D341Med (cell line): ENCODE data around the gene SLC1A2.

ENCODE experiments used
- DNase-seq: peaks from one replicate; pipeline ENCODE4 v3.0.0; 2012; ENCODE audit warnings: low spot score

The SLC1A2 gene

DNA sequence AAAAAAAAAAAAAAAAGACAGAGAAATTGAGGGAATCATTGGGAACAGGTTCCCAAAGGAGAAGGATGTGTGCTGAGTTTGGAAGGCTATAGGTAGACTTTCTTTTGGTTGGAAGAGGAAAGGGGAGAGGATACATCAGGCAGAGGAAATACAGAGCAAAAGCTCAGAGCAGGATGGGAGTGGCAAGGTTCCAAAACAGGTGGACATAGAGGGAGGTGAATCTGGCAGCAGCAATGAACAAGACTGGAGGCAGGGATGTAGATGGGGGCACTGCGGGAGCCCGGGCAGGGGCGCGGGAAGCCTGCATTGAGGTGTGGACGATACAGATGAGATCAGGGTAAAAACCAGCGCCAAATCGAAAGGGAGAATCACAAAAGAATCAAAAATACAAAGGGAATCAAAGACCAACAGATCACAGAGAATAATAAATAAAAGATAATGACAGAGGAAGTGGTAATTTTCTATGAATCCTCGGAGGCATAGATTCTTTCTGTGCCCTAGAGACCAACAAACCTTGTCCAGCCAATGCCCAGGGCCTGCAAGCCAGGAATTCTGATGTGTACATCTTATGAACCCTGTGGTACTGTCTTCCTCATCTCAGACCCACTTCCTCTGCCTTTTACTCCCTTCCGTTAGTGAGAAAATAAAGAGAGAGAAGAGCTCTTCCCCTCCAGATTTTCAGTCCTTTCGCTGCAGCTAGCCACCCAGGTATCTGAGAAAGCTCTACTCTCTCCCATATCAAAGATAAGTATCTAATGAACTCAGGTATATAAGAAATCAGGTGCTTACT lies 70.3 kb downstream of the SLC1A2 start:
- no peak for DNase-seq

- DNase-seq, result no peak
Measured at GRCh38 chr11:35347921-35348331, 71.4 kb downstream of the SLC1A2 start.

GRCh38 chr11:35347173-35347878 lies 72.0 kb downstream of the SLC1A2 start:
- DNase-seq, result no peak

DNA sequence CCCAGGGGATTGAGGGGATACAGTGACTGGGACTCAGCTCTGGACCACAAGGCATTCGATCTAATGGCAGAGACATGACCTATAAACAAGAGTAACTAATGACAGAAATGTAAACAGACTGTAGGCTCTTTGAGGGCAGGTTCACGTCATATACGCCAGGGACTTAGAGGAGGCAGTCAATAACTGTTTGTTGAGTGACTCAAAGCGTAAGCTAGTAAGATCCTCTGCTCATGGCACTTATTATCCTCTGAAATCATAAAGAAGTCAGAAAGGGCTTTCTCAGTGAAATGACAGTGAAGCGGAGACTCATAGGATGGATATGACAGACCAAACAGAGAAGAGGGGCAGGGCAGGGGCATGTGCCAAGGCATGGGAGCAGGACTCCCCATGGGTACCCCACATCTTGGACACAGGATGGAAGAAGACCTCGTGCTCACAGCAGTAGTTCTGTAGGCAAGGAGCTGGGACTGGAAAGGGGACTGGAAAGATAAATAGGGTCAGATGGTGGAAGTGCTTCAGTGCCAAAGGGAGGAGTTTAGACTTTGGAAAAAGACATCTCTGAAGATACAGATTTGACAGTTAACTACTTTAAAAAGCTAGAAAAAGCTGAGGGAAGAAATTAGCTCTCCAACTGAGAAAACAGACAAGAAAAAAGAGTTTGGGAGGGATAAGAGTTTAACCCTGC lies 72.7 kb downstream of the SLC1A2 start:
- DNase-seq, result no peak

- no peak for DNase-seq
Measured at GRCh38 chr11:35344681-35345574, 74.4 kb downstream of the SLC1A2 start.

DNA sequence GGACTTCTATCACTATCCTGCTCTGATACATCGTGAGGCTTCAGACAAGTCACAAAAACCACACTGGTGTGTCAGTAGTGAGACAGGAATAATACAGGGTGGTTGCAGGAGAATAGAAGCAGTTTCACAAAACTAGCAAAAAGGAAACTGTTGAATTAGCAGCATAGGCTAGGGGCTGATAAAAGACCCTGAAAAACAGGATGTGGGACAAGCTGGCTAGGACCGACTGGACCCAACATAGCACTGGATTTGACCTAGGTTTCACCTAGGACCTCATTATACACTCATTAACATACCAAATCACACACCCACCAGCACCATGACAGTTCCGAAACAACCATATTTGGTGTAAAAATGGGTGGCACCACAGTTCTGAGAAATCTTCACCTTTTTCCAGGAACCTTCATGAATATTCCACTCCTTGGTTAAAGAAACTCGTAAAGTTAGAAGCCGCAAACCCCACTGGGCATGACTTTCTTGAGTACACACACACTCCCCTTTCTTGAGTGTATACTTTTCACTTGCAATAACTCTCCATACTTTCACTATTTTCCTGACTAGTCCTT lies 76.2 kb downstream of the SLC1A2 start:
- no peak for DNase-seq

DNA sequence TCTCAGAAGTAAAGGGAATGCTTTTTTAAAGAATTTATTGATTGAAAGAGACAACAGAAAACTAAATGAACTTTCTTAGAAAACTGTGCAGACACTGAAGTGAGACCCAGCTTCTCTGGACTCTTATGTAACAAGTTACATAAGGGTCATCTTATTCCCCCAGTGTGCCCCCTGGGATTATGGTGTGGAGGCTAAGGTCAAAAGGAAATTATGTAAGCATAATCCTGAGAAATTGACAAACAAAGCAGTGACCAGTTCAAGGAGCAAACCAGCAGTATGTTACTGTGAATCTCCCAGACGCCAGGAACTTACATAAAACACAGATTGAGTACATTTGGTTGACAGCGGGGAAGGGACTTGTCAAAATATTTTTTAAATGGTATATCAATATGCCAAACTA lies 78.6 kb downstream of the SLC1A2 start:
- no peak for DNase-seq

- DNase-seq, result no peak
Measured at GRCh38 chr11:35340071-35340470, 79.3 kb downstream of the SLC1A2 start.

DNA sequence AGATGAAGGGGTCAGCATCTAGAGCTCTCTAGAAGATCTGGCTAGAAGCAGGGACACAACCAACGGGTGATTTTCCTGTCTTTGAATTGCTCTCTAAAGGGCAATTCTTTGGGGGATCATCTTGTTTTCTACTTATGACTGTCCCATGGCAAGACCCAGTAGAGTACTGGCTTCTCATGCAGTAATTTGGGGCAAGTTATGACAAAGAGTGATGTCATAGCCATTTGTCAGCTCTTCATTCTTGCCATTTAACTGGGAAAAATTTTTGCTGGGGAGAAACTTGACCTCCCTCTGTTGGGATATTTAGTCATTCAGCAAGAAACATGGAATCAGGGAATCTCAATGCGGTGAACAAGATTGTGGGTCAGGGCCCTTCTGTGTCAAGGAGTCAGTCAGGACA lies 80.4 kb downstream of the SLC1A2 start:
- DNase-seq, result no peak

- no peak for DNase-seq
Measured at GRCh38 chr11:35337914-35338305, 81.4 kb downstream of the SLC1A2 start.

DNA sequence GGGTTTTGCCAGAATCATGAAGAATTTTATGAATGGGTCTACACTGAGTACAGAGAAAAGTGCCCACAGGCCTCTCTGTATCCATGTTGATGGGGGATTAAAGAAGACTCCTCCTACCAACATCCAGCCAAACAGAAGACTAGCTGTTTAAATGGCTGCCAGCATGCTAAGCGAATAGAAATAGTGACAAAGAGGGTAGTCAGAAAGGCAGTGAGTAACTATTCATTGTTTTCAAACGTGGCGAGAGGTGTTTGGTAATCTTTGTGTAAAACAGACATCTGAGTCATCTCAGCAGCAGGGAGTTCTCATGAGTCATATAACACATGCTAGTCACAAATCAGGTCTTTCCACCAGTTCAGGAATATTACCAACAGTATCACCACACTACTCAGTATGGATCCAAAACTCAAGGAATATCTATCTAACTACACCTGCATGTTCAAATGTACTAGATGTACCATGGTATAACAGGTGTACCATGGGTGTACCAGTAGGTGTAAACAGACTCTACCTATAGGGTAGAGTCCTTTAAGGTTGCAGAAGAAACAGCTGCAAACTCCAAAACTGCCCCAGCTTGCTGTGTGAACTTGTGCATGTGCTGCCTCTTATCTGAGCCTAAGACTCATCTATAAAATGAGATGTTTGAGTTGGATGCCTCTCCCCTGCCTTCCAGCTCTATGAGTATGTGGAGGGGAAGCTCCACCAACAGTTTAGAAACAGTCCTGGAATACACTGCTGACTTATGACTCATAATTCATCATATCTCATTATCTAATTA lies 82.0 kb downstream of the SLC1A2 start:
- DNase-seq, result no peak

GRCh38 chr11:35336726-35337125 lies 82.6 kb downstream of the SLC1A2 start:
- DNase-seq, result no peak

GRCh38 chr11:35335226-35335625 lies 84.1 kb downstream of the SLC1A2 start:
- DNase-seq, result no peak

GRCh38 chr11:35334385-35335090 lies 84.8 kb downstream of the SLC1A2 start:
- no peak for DNase-seq

- DNase-seq, result no peak
Measured at GRCh38 chr11:35332524-35332923, 86.8 kb downstream of the SLC1A2 start.

DNA sequence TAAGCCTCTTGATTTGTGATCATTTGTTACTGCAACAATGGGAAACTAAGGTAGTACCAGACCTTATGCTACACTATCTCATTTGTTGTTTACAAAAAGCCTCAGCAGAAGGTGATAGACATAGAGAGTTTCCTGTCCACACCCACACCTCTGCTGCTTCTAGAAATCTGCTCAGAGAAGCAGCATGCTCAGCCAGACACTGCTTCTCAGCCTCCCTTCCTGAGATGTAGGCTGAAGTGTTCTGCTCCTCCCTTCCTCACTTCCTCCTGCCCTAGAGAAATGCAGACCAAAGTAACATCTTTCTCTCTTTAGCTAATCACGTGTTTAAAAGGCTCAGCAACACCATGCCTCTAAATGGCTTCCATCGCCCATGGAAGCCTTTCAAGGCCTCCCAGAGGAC lies 88.4 kb downstream of the SLC1A2 start:
- DNase-seq, result no peak

DNA sequence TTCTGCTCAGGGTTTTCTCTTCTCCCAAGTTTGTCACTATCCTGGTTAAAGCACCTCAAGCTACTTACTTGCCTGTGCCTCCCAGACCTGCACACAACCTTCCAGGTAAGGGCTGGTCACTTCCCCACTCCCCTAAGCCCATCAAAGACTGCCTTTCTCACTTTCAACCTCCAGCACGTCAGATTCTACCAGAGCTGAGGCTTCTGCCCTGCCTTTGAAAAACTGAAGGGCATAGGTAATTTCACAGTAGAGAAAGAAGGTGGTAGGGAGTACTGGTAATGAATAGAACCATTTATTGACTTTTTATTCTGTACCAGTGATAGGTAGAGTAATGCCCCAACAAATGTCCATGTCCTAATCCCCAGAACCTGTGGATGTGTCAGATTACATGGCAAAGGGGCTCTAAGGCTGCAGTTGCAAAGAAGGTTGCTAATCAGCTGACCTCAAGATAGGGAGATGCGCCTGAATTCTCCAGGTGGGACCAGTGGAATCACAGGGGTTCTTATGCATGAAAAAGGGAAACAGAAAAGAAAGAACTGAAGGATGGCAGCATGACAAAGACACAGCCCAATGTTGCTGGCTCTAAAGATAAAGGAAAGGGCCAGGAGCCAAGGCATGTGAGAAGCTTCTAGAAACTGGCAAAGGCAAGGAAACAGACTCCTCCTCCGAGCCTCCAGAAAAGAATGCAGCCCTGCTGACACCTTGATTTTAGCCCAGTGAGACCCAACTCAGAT lies 89.0 kb downstream of the SLC1A2 start:
- DNase-seq, result no peak

DNA sequence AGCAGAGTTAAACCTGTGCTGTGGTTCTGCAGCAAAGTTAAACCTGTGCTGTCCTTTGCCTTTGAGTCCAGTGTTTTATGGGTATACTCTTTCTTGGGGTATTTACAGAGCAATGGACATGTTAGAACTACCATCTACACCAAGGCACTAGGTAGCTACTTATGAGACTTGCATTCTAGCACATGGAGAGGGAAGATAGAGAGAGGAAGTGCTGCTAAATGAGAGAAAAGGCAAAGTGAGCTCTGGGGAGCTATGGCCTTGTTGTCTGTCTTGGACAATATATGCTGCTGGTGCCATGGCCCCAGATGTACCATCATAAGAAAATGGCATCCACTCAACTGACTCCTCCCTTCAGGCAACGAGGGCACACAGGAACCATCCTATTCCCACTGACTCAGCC lies 91.5 kb downstream of the SLC1A2 start:
- no peak for DNase-seq

DNA sequence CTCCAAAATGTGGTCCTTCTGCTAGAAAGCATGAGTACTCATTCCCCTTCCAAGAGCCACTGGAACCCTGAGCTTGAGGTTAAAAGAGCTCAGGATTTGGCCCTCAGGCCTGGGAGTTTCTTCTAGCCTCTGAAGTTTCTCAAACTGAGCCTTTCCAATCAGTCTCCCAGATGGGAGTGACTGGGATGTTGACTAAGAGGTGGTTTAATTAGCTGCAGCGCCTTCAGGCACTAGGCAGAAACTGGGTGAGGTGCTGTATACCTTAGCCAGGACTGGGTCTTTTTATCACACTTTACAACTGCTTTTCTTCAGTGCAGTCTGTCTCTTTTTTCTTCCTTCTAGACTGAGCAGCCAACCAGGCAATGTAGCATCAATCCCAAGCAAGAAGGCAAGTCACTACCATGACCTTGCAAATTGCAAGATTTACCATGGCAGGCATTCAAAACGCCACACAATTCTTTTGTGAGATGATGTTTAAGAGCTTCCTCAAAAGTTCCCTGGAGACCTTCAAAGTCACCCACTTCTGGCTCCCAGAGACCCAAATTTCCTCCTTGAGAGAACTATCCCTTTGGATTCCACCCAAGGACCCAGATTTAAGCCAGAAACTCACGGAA lies 93.0 kb downstream of the SLC1A2 start:
- DNase-seq, result no peak
